ENCODE results near the gene PROX1.

PROX1 gene

GRCh38 chr1:213982289-213982671, 5.5 kb upstream of the PROX1 start:
- DNase-seq = no peak

- DNase-seq = no peak
Observed at GRCh38 chr1:213982672-213983492, 4.9 kb upstream of the PROX1 start.

- DNase-seq = no peak
Observed at GRCh38 chr1:213983493-213984386, 4.0 kb upstream of the PROX1 start.

- DNase-seq = no peak
Observed at GRCh38 chr1:213984387-213985208, 3.2 kb upstream of the PROX1 start.

GRCh38 chr1:213985209-213986019, 2.4 kb upstream of the PROX1 start:
- DNase-seq = no peak

- DNase-seq = no peak
Observed at GRCh38 chr1:213986020-213986924, 1.5 kb upstream of the PROX1 start.

GRCh38 chr1:213986925-213987250, 885 bp upstream of the PROX1 start:
- no peak for DNase-seq

GRCh38 chr1:213987422-213987926, 299 bp upstream of the PROX1 start:
- no peak for DNase-seq

GRCh38 chr1:213988507-213989001, 781 bp downstream of the PROX1 start:
- DNase-seq = no peak

GRCh38 chr1:213989002-213989855, 1.5 kb downstream of the PROX1 start:
- DNase-seq = no peak

GRCh38 chr1:213993929-213994328, 6.2 kb downstream of the PROX1 start:
- DNase-seq = no peak

- no peak for DNase-seq
Observed at GRCh38 chr1:213994888-213995287, 7.1 kb downstream of the PROX1 start.

GRCh38 chr1:213995603-213996002, 7.8 kb downstream of the PROX1 start:
- no peak for DNase-seq

GRCh38 chr1:213996320-213997037, 8.7 kb downstream of the PROX1 start:
- no peak for DNase-seq

- no peak for DNase-seq
Observed at GRCh38 chr1:213997038-213997771, 9.4 kb downstream of the PROX1 start.

- no peak for DNase-seq
Observed at GRCh38 chr1:213997772-213998107, 10.0 kb downstream of the PROX1 start.

- DNase-seq = no peak
Observed at GRCh38 chr1:213998785-213999184, 11.0 kb downstream of the PROX1 start.

- no peak for DNase-seq
Observed at GRCh38 chr1:213999732-214000131, 12.0 kb downstream of the PROX1 start.
